Liver (tissue), 3 donors: Measurements from ENCODE around the gene CHM.

Experiments used
- FOXA1 ChIP-seq: IDR thresholded peaks from 2 replicates; pipeline ENCODE4 v1.6.1; 2016; ENCODE audit warnings: antibody characterized with exemption
- GABPA ChIP-seq, 2 donors: IDR thresholded peaks in 1 of 2; conservative IDR thresholded peaks in 1 of 2; 2 replicates each; pipeline ENCODE4 v1.6.1; 2016; ENCODE audit warnings: antibody characterized with exemption in 2 of 2, mild to moderate bottlenecking in 1 of 2, moderate library complexity in 1 of 2
- HNF4A ChIP-seq, 2 donors: conservative IDR thresholded peaks; 2 replicates each; pipeline ENCODE4 v1.6.1; 2016; ENCODE audit warnings: antibody characterized with exemption in 2 of 2, mild to moderate bottlenecking in 2 of 2
- JUND ChIP-seq, 2 donors: IDR thresholded peaks; 2 replicates each; pipeline ENCODE4 v1.6.1; 2016; ENCODE audit warnings: antibody characterized with exemption in 2 of 2
- NR2F2 ChIP-seq: IDR thresholded peaks from 2 replicates; pipeline ENCODE4 v1.6.1; 2016; ENCODE audit warnings: antibody characterized with exemption
- RAD21 ChIP-seq, 2 donors: IDR thresholded peaks; 2 replicates each; pipeline ENCODE4 v1.6.1; 2016; ENCODE audit warnings: antibody characterized with exemption in 2 of 2, mild to moderate bottlenecking in 2 of 2
- RXRA ChIP-seq, 2 donors: IDR thresholded peaks; 2 replicates each; pipeline ENCODE4 v1.6.1; 2017 to 2018; ENCODE audit warnings: antibody characterized with exemption in 2 of 2, mild to moderate bottlenecking in 1 of 2
- TAF1 ChIP-seq: conservative IDR thresholded peaks from 2 replicates; pipeline ENCODE4 v1.6.1; 2016; ENCODE audit warnings: antibody characterized with exemption, mild to moderate bottlenecking
- YY1 ChIP-seq: IDR thresholded peaks from 2 replicates; pipeline ENCODE4 v1.6.1; 2016; ENCODE audit warnings: antibody characterized with exemption, mild to moderate bottlenecking
- TF ChIP-seq, protein P1 (sequence below): IDR thresholded peaks from 2 replicates; pipeline ENCODE4 v1.6.1; 2016; ENCODE audit warnings: antibody characterized with exemption
- TF ChIP-seq, protein P2 (sequence below): fragments of 150-350 bp; IDR thresholded peaks from 2 replicates; pipeline ENCODE4 v1.5.1; 2017; ENCODE audit warnings: improper control_type of control experiment, low read depth, low read length; ENCODE audit not compliant: missing input control
- TF ChIP-seq, protein P3 (sequence below): IDR thresholded peaks from 2 replicates; pipeline ENCODE4 v1.6.1; 2016; ENCODE audit warnings: antibody characterized with exemption
- TF ChIP-seq, protein P4 (sequence below): IDR thresholded peaks from 2 replicates; pipeline ENCODE4 v1.6.1; 2016; ENCODE audit warnings: antibody characterized with exemption
- TF ChIP-seq, protein P5 (sequence below): IDR thresholded peaks from 2 replicates; pipeline ENCODE4 v1.6.1; 2016; ENCODE audit warnings: antibody characterized with exemption, mild to moderate bottlenecking
- donor health status: healthy.
- donor health status: healthy.

DNA sequence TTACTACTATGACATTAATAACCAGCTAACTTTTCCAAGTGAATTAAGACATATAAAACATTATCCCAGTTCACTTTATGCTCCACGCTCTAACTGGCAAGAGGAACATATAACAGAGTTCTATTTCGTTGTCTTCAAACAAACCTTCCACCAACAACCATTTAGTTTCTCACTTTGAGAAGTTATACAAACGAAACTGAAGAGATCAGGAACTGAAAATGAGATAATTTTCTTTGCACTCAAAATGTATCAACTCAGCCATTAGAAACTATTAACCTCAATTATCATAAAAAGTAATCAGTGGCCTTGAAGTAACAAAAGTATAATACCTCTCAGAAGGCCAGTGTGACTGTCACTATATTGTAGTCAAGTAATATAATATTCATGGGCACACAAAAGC lies 70.1 kb downstream of the CHM start:
- TF ChIP-seq, protein P1, sequence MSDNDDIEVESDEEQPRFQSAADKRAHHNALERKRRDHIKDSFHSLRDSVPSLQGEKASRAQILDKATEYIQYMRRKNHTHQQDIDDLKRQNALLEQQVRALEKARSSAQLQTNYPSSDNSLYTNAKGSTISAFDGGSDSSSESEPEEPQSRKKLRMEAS, result no peak
- TF ChIP-seq, protein P2, sequence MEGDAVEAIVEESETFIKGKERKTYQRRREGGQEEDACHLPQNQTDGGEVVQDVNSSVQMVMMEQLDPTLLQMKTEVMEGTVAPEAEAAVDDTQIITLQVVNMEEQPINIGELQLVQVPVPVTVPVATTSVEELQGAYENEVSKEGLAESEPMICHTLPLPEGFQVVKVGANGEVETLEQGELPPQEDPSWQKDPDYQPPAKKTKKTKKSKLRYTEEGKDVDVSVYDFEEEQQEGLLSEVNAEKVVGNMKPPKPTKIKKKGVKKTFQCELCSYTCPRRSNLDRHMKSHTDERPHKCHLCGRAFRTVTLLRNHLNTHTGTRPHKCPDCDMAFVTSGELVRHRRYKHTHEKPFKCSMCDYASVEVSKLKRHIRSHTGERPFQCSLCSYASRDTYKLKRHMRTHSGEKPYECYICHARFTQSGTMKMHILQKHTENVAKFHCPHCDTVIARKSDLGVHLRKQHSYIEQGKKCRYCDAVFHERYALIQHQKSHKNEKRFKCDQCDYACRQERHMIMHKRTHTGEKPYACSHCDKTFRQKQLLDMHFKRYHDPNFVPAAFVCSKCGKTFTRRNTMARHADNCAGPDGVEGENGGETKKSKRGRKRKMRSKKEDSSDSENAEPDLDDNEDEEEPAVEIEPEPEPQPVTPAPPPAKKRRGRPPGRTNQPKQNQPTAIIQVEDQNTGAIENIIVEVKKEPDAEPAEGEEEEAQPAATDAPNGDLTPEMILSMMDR, result no peak
- no peak for TF ChIP-seq YY1
- TF ChIP-seq TAF1, result no peak
- no peak for TF ChIP-seq RAD21 (IDR thresholded peaks at IDR 0.05)
- TF ChIP-seq JUND (IDR thresholded peaks at IDR 0.05), result no peak
- TF ChIP-seq, protein P3, sequence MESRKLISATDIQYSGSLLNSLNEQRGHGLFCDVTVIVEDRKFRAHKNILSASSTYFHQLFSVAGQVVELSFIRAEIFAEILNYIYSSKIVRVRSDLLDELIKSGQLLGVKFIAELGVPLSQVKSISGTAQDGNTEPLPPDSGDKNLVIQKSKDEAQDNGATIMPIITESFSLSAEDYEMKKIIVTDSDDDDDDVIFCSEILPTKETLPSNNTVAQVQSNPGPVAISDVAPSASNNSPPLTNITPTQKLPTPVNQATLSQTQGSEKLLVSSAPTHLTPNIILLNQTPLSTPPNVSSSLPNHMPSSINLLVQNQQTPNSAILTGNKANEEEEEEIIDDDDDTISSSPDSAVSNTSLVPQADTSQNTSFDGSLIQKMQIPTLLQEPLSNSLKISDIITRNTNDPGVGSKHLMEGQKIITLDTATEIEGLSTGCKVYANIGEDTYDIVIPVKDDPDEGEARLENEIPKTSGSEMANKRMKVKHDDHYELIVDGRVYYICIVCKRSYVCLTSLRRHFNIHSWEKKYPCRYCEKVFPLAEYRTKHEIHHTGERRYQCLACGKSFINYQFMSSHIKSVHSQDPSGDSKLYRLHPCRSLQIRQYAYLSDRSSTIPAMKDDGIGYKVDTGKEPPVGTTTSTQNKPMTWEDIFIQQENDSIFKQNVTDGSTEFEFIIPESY, result no peak
- TF ChIP-seq GABPA (IDR thresholded peaks at IDR 0.05 in 1 of 2, conservative IDR thresholded peaks at IDR 0.05 in 1 of 2), result no peak
- TF ChIP-seq HNF4A (conservative IDR thresholded peaks at IDR 0.05), result no peak
- TF ChIP-seq, protein P4, sequence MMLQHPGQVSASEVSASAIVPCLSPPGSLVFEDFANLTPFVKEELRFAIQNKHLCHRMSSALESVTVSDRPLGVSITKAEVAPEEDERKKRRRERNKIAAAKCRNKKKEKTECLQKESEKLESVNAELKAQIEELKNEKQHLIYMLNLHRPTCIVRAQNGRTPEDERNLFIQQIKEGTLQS, result no peak
- TF ChIP-seq, protein P5, sequence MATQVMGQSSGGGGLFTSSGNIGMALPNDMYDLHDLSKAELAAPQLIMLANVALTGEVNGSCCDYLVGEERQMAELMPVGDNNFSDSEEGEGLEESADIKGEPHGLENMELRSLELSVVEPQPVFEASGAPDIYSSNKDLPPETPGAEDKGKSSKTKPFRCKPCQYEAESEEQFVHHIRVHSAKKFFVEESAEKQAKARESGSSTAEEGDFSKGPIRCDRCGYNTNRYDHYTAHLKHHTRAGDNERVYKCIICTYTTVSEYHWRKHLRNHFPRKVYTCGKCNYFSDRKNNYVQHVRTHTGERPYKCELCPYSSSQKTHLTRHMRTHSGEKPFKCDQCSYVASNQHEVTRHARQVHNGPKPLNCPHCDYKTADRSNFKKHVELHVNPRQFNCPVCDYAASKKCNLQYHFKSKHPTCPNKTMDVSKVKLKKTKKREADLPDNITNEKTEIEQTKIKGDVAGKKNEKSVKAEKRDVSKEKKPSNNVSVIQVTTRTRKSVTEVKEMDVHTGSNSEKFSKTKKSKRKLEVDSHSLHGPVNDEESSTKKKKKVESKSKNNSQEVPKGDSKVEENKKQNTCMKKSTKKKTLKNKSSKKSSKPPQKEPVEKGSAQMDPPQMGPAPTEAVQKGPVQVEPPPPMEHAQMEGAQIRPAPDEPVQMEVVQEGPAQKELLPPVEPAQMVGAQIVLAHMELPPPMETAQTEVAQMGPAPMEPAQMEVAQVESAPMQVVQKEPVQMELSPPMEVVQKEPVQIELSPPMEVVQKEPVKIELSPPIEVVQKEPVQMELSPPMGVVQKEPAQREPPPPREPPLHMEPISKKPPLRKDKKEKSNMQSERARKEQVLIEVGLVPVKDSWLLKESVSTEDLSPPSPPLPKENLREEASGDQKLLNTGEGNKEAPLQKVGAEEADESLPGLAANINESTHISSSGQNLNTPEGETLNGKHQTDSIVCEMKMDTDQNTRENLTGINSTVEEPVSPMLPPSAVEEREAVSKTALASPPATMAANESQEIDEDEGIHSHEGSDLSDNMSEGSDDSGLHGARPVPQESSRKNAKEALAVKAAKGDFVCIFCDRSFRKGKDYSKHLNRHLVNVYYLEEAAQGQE, result no peak
- no peak for TF ChIP-seq NR2F2
- no peak for TF ChIP-seq FOXA1
- no peak for TF ChIP-seq RXRA (IDR thresholded peaks at IDR 0.05)
